OCI-LY1 (cell line): ENCODE data around the gene TGFB2.

ENCODE experiments used
- EZH2 ChIP-seq: fragments of 200-600 bp; sonication (generic), shearing (Covaris generic); IDR thresholded peaks from 2 replicates; pipeline ENCODE4 v1.8.0; 2017; ENCODE audit warnings: borderline replicate concordance, mixed run types, mild to moderate bottlenecking, antibody characterized with exemption, low read length, moderate library complexity, mixed read lengths
- TF ChIP-seq, protein P1 (sequence below): fragments of 200-600 bp; sonication (generic), shearing (Covaris generic); IDR thresholded peaks from 2 replicates; pipeline ENCODE4 v1.5.1; 2017; ENCODE audit warnings: mild to moderate bottlenecking, antibody characterized with exemption, low read length, moderate library complexity, mixed read lengths

DNA sequence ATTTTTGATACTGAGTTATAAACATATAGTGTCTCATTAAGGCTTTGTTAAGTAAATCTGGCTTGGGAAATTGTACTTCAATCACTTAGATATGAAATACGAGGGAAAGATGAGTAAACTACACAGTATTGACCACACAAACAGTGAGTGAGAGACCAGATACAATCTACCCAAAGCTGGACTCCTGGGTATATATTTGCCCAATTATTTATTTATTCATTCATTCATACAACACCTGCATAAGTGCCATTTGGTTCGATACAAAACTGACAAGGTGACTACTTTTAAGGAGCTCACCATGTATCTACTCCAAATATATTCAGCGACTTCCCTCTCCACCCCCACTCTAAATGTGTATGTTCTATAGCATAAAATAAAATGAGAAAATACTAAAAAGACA lies 143.4 kb downstream of the TGFB2 start:
- TF ChIP-seq, protein P1, sequence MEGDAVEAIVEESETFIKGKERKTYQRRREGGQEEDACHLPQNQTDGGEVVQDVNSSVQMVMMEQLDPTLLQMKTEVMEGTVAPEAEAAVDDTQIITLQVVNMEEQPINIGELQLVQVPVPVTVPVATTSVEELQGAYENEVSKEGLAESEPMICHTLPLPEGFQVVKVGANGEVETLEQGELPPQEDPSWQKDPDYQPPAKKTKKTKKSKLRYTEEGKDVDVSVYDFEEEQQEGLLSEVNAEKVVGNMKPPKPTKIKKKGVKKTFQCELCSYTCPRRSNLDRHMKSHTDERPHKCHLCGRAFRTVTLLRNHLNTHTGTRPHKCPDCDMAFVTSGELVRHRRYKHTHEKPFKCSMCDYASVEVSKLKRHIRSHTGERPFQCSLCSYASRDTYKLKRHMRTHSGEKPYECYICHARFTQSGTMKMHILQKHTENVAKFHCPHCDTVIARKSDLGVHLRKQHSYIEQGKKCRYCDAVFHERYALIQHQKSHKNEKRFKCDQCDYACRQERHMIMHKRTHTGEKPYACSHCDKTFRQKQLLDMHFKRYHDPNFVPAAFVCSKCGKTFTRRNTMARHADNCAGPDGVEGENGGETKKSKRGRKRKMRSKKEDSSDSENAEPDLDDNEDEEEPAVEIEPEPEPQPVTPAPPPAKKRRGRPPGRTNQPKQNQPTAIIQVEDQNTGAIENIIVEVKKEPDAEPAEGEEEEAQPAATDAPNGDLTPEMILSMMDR: no peak
- no peak for TF ChIP-seq EZH2
